CD4-positive, alpha-beta T cell treated with Interleukin-15 for 1 hour (primary cell): ENCODE data around the gene MOB2.

Experiments
- DNase-seq: peaks from one replicate; pipeline ENCODE4 v3.0.0-alpha.2; 2020

The MOB2 gene

DNA sequence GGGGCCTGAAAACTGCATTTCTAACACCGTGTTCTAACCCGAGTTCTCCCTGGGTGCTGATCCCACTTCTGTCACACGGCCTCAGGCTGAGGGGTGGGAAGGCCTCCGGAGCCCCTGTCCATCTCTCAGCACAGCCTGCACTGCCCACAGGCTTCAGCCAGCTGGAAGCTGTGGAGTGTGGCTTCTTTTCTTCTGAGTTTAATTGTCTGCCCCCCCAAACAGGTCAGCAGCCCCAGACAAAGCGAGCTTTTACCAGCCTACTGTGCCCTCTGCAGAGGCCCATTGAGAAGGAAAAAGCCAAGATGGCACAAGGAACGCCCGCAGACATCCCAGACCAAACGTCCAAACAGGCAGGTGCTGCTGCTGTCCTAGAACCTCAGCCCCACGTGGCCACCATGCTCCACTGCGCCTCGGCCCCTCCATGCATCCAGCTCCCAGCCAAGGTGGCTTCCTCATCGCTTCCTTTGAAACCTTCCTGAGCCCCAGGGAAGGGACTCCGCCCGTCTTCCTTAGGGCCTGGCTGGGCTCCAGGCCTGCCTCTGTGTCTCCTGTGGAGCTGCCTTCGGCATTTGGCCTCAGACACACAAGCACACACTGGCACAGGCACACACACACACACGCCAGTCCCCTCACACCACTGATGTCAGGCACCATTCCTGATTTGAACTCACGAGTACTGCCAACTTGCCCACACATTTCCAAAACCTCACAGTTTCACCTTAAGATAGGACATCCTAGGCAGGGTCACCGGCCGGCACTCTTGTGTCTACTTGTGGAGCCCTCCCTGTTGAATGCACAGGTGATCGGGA is 1.7 kb downstream of the MOB2 start:
- no peak for DNase-seq

DNA sequence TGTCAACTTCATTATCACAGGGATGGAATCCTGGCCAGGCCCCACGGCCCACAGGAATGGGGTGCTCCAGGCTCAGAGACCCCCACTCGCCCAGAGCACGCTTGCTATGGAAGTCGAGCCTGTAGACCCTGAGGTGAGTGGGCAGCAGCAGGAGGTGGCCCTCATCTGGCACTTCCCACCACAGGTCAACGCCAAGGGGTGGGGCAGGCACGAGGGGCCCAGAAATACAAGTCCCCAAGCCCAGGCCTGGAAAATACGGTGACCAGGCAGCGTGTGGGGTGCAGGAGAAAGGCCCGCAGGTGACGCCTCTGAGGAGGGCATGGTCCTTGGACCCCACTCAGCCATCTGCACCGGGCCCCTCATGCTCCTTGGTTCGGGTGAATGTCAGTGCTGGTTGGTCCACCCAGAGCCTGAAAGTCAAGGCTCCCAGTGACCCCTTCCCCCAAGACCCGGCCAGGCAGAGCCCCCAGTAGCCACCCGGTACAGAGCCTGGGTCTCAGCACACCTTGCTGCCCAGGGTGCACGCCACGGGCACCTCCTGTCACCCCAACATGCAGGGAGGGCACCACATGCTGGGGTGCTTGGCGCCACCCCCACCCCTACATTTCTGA is 2.4 kb downstream of the MOB2 start:
- no peak for DNase-seq

DNA sequence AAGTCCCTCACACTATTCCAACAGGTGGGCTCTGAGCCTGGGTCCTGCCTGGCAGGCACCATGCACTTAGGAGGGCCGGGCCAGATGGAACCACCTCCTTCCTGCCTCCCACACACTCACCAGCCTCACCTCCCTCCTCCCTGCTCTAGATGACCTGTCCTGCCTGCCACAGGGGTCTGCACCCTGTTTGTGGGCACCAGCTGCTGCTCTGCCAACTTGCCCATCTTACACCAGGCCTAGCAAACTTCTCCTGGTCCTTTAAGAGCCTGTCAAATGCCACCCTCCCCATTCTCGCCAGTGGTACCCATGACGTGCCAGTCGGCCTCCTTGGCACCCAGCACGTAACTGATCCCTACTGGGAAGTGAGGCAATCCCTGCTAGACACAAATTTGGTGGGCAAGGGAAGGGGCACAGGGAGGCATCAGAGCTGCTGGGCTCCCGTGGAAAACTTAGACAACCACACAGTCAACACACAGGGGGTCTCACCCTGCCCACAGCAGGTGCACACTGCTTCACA is 3.1 kb downstream of the MOB2 start:
- DNase-seq, result no peak

DNA sequence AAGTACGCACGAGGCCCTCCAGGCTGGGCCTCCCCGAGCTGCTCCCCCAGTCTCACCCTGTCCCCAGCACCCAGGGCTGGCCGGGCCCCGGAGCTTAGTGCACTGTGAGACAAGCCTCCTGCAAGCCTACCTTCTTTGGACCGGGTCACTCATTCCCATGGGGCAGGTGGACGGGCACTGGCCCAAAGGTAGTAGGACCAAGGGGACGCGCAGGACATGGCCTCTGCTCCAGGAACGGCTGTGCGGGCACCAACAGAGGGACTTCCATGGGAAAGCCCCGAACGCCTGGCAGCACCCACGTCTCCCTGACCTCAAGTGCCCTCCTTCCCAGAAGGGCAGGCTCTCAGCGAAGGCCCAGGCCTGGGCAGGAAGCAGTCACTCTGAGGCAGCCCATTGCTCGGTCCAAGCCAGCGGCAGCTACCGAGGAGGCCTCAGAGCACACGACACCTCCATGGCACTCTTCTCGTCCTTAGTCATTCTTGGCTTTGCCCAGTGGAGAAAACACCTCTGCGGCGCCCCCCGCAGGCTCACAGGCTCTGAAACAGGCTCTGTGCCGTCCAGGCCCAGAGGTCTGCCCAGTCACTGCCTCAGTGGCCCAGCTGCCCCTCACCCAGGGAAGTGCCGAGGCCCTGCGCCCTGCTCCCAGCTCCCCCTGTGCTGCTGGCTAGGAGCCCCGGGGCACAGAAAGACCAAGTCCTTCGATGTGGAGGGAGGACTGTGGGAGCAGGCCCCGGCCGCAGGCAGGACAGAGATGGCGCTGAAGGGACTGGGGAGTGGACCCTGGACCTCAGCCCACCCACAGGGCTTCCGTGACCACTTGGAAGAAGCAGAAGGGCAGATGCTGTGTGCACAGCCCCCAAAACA is 3.8 kb downstream of the MOB2 start:
- no peak for DNase-seq

DNA sequence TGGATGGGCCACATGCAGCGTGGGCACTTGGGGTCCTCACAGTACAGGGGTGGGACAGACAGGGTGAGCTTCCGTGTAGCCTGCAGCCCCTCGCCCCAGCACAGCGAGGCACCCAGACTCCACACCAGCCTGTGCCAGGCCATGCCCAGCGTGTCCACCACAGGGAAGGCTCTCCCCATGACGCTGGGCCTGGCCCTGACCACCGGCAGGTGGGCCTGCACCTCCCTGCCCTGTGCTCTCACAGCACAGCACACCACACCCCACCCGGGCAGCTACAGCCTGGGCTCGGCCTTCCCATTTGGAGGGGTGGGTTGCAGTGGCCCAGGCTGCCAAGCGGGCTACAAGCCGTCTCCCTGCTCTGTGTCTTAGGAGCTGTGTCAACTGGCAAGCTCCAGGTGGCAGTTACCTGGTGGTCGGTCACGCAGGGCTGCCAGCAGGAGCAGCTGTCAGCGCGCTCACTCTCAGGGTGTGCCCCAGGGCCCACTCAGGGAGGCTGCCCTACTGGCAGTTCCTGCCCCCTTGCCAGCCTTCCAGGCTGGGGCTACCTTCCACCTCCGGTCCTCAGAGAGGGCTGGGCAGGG is 4.6 kb downstream of the MOB2 start:
- DNase-seq, result no peak

DNA sequence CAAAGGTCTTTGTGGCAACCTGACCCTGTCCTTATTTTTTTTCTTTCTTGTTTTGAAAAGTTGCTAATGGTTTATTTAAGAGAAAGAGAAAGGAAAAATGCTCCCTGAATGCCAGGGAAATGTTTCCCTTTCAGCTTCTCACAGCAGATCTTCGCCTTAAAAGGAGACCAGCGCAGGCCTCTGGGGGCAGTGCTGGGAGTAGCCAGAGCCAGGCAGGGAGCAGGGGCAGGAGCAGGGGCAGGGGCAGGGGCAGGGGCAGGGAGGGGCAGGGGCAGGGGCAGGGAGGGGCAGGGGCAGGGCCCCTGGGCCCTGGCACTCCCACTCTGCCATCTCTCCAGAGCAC is 5.1 kb downstream of the MOB2 start:
- DNase-seq, result no peak

DNA sequence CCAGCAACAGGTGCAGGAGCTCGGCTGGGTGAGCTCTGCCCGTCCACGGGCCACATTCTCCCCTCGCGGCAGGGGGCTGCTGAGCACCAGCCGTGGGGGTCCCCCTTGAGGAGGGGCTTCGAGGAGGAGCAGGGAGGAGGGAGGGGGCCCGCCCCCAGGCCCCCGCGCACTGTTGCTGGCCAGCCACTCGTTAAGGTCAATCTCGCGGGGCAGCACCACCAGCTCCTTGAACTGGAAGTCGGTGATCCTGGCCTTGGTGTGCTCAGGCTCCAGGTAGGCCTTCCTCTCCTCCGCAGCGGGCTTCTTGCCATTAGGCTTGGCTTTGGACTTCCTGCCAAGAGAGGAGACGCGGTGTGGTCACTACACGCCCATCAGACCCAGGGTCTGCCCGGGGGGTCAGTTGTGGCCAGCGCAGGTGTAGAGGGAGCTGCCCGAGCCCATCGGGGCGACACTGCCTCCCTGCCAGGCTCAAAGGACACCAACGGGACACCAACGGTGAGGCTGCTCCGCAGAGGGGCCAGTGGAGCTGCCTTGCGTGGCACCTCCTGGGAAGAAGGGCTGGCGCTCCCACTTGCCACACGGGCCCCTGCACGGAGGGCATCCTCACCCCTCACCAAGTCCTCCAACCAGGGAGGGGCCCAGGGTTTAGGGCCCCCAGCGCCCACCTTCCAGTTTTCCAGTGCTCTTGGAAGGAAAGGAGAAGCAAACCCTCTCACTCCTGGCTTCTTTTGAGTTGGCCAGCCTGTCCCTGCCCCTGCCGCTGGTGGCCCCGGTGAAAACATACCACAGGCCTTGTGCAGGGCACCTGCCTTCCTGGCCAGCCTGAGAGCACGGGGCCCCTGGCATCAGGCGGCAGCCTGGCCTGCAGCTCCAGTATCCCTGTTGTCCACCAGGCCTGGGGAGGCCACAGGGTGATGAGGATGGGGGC is 5.8 kb downstream of the MOB2 start:
- DNase-seq, result no peak

DNA sequence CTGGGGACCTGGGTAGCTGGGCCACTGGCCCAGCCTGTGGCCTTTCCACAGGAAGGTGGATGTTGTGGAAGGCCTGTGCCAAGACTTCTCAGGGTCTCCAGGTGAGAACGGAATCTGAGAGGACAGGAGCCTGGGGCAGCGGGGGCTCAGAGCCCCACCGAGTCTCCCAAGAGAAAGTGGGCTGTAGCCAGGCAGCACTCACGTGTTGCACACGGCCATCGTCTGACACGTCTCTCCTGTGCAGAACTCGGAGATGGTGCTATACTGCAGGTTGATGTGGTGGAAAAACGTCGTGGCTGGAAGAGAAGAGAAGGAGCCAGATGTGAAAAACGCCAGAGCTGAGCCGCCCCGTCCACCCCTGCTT is 6.4 kb downstream of the MOB2 start:
- no peak for DNase-seq

DNA sequence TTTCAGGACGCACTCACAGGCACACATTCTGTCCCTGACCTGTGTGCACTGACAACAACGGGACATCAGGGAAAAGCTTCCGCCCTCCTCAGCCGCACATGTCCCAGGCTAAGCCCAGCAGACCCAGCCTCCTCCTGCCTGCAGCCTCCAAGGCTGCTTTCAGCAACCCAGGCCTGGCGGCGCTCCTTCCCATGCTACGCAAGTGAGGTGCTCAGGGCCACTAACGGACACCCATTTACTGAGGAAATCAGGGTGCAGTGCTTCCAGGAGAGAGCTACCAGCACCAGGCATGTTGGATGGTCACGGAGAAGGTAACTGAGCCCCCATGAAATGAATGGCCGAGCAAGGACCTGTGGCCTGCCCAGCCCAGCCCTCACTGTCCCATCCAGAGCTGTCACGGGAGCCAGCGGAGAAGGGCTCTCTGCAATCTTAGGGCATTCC is 6.9 kb downstream of the MOB2 start:
- DNase-seq, result no peak

DNA sequence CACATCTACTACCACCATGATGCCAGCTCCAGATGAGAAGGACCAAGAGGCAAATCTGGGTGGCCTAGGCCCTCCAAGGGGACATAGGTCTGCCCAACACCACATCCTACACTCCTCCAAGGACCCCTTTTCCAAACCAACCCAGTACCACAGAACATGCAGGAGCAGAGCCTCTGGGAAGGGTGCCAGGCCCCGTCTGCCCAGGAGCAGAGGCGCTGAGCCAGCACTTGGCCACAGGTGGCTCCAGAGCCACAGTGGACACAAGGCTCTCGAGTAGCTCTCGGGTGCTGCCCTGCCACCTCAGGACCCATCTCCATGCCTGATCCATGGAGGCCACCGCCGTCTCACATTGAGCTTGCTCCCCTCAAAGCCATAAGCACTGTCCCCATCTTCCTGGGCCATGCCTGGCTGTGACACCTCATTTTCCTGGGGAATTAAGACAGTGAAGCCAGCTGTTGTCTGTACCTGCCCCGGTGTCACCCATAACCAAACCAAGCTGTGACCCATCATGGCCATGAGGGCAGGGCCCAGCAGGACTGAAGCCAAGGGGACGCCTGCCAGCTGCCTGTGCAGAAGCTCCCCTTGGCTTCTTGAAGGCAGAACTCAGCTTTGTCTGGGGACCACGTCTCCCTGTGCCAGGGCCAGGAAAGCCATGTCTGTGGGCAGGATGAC is 7.4 kb downstream of the MOB2 start:
- no peak for DNase-seq

DNA sequence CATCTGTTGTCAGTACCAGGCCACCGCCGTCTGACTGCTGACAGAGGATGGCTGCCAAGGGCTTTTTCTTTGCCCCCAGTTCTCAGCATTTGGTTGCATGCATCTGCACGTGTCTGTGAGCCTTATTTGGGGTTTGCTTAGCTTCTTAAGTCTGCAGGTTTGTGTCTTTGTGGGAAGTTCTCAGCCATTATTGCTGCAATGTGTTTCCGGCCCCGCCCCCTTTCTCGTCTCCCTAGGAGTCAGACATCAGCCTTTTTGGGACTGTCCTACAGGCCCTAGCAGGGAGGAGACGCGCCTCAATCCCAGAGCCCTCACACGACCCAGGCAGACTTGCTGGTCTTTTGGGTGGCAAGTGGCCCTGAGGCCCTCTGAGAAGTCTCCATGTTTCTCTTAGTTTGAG is 8.0 kb downstream of the MOB2 start:
- no peak for DNase-seq

DNA sequence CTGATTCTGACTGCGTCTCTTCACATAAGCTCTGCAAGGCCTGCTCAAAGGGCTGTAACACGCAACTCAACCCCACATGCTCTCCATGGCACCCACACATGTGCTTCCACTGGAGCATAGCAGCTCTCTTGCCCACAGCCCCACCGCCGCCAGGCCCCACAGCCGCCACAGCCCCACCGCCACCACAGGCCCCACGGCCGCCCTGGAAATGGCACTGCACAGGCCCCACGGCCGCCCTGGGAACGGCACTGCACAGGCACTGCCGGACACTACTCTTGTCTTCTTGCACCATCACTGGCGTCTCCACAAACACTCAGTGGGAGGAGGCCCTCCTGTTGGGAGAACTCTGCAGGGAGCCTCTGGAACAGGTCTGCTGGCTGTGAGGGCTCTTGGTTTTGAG is 8.6 kb downstream of the MOB2 start:
- no peak for DNase-seq

DNA sequence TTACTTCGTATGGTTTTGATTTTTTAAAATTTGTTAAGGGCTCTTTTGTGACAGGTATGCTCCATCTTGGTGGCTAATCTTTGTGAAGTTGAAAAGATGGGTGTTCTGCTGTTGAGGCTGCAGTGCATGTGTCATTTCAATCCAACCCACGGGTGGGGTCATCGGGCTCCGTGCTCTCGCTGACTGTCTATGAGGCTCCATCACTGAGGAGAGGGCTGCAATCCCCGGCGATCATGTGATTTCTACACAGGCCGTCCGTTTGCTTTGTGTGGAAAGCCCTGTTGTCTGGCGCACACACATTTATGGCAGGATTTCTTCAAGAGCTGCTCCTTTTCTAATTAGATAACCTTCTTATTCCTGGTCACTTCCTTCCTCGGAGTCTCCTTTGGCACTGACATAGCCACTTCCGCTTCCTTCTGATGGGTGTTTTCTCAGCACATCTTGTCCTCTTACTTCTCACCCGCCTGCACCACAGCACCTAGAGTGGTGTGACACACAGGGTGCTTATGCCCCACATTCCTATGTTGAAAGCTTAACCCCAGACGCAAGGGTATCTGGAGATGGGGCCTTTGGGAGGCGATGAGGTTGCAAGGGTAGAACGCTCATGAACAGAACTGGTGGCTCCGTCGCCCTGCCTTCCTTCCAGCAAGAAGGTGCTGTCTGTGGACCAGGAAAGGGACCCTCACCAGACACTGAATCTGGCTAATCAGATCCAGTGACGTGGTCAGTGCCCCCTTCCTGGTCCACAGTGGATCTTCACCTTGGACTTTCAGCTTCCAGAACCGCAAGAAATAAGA is 9.4 kb downstream of the MOB2 start:
- no peak for DNase-seq

DNA sequence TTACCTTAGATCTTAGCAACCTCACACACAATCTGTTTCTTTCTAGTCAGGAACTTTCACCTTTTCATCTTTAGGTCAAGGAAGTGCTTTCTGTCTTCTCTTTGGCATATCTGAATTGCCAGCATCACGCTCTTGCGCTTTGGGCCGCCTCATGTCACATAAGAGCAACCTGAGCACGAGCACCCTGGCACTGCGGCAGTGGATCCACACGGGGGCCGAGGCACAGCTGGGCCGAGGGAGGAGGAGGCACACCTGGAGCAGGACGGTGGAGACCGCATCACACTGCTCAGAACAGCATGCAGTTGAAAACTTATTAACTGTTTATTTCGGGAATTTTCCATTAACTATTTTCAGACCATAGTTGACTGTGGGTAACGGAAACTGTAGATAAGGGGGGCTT is 10.7 kb downstream of the MOB2 start:
- no peak for DNase-seq

DNA sequence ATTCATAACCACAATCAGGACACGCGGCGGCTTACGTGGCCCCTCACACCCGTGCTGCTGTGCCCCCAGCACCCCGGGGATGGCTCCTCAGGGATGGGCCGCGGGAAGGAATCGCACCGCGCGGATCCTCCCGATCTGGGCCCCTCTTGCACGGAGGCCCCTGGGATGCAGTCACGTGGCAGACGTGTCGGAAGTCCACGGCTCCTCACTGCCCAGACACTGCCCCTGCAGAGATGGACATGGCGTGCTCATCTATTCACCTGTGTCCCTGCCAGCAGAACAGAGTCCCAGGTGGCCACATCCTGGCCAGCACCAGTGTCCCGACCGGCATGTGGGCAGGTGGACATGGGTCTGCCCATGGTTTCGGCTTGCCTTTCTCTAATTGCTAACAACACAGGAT is 12.8 kb downstream of the MOB2 start:
- DNase-seq, result no peak

DNA sequence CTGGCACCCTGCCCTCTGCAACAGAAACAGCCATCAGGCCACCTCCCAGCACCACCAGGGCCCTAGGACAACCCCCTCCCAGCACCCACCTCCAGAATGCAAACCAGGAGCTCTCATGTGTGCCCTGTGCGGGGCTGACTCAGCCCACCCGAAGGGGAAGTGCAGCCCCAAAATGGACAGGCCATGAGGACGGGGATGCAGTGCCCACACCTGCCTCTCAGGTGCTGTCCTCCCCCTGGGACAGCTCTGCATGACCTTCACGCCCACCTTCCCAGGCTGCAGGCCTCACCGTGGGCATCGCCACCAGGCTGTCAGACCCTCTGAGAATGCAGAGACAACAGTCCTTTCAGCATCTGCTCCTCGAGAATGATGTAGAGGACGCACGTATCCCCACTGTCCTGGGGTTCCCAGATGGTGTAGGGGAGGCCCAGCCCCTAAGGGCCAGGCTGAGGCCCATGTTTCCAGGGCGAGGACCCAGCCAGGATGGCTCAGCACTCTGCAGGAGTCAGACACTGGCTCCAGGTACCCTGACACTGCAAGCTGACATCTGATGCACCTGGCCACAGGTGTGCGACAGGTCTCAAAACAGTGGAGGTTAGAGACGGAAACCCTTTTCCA is 13.5 kb downstream of the MOB2 start:
- no peak for DNase-seq

DNA sequence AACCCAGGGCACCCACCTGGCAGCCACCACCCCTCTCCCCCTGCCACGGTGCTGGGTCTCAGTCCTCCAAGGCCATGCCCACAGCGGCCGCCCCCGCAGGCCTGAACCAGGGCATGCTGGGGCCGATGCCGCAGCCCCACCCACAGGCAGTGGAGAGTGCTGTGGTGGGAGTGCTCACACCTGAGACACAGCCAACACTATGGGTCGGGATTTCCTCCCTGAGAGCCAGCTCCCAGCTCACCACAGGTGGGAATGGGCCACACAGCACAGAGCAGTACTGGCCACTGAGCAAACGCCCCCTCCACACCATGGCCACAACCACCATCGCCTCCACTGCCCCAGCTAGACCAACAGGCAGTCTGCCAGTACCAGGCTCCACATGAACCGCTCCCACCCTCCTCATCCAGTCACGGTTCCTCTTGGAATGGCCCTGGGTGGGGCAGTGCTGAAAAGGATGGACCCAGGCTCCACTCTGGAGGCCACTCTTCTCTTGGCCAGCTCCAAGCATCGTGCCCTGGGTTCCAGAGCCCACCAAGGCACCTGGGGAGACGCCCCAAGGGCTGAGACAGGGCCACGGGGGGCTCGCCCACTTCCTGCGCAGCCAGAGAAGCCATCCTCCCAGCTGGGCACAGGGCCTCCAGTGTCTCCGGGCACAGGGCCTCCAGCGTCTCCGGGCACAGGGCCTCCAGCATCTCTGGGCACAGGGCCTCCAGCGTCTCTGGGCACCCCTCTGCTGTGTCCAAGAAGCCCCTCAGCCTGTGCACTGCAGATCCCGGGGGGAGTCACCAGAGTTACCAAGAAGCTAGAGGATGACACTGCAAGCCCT is 14.2 kb downstream of the MOB2 start:
- no peak for DNase-seq

DNA sequence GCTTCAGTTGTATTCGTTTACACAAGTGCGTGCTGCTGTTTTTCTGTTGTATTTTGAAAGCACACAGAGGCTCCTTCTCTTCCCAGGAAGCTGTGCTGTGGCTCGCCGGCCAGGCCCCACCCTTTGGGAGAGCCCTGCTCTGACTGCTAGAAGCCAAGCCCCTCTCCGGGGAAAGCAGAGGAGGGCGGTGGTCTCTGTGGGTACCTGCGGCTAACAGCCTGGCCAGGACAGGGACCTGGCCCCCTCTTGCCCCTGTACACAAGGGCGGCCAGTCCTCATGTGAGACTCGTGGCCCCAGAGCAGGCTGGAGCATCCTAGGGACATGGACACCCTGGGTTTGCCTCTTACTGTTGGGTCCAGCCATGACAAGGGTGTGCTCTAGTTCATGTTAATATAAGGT is 14.8 kb downstream of the MOB2 start:
- no peak for DNase-seq
